Measurements from ENCODE around the gene HBG2. TPM values are rescaled to one million over a fixed set of nuclear protein-coding genes. Genes with fewer than 3 reads are reported as not detected.

HBG2 gene
- total and polyA plus RNA-seq, 9 of the 15 experiments (the other 6 are each of a cell fraction or from before 2014, with no cell fraction given), result 1,626 to 58,619 (median 10,515) TPM

DNA sequence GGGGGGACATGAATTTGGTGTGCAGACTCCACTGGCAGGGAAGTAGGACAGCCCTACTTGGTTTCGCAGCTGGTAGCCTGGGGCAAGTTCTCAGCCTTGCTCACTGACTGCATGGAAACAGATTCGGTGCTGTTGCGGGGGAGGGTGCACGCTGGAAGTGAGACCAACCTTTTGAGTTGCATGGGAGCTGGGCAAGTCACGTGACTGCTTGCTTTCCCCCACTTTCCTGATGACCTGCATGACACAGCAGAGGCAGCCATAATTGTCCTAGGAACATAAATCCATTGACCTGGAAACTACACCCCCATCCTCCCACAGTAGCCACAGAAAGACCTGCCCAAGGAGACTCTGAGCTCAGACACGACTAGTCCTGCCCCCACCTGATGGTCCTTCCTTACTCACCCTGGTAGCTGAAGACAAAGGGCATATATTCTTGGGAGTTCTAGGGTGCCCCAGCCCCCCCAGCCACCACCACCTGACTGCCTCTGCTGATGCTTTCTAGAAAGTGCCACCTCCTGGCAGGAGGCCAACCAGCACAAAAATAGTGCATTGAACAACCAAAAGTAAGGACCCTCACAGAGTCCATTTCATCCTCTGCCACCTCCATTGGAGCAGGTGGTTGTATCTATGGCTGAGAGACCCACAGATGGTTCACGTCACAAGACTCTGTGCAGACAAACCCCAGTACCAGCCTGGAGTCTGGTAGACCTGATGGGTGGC lies 4.1 kb upstream of the HBG2 start (continued):
- TF ChIP-seq FOXA1 (IDR thresholded peaks at IDR 0.05; ENCODE audit: borderline replicate concordance) (no peak), HOMEZ (CRISPR knock-in tag; IDR thresholded peaks at IDR 0.05) (no peak), FOXP1 (CRISPR knock-in tag; IDR thresholded peaks at IDR 0.05) (no peak), VEZF1 (CRISPR knock-in tag; IDR thresholded peaks at IDR 0.05) (peak; percentile 6; the same call in 1 of the 2 replicates), ZNF589 (CRISPR knock-in tag; IDR thresholded peaks at IDR 0.05; ENCODE audit: low read depth) (peak; percentile 68; the same call in 1 of the 2 replicates), EP300 (IDR thresholded peaks at IDR 0.05; ENCODE audit: low read length) (peak; percentile 29; the same call in 1 of the 2 replicates), BHLHE40 (IDR thresholded peaks at IDR 0.05; ENCODE audit: low read length) (peak; percentile 94), SNAPC5 (CRISPR knock-in tag; IDR thresholded peaks at IDR 0.05) (no peak), MAZ (CRISPR knock-in tag; conservative IDR thresholded peaks at IDR 0.05 in 1 of 2, IDR thresholded peaks at IDR 0.05 in 1 of 2) (no peak; a peak in 1 of 4 replicates), TAF9B (IDR thresholded peaks at IDR 0.05; ENCODE audit: partially characterized antibody) (peak; percentile 15), ZNF175 (CRISPR knock-in tag; IDR thresholded peaks at IDR 0.05; ENCODE audit: low read depth) (peak; percentile 73; the same call in 1 of the 2 replicates)
- TF ChIP-seq, protein P1, sequence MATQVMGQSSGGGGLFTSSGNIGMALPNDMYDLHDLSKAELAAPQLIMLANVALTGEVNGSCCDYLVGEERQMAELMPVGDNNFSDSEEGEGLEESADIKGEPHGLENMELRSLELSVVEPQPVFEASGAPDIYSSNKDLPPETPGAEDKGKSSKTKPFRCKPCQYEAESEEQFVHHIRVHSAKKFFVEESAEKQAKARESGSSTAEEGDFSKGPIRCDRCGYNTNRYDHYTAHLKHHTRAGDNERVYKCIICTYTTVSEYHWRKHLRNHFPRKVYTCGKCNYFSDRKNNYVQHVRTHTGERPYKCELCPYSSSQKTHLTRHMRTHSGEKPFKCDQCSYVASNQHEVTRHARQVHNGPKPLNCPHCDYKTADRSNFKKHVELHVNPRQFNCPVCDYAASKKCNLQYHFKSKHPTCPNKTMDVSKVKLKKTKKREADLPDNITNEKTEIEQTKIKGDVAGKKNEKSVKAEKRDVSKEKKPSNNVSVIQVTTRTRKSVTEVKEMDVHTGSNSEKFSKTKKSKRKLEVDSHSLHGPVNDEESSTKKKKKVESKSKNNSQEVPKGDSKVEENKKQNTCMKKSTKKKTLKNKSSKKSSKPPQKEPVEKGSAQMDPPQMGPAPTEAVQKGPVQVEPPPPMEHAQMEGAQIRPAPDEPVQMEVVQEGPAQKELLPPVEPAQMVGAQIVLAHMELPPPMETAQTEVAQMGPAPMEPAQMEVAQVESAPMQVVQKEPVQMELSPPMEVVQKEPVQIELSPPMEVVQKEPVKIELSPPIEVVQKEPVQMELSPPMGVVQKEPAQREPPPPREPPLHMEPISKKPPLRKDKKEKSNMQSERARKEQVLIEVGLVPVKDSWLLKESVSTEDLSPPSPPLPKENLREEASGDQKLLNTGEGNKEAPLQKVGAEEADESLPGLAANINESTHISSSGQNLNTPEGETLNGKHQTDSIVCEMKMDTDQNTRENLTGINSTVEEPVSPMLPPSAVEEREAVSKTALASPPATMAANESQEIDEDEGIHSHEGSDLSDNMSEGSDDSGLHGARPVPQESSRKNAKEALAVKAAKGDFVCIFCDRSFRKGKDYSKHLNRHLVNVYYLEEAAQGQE (IDR thresholded peaks at IDR 0.05; ENCODE audit: borderline replicate concordance), result peak; percentile 57
- TF ChIP-seq, protein P1 (CRISPR knock-in tag; IDR thresholded peaks at IDR 0.05; ENCODE audit: low read depth), result no peak
